Spinal cord (tissue), 10 donors: ENCODE results near the gene DCLK3. TPM values are rescaled to one million over a fixed set of nuclear protein-coding genes. Genes with fewer than 3 reads are reported as not detected.
A peak's percentile ranks its signal among the peaks of the same experiment; 100 is the strongest.

Source experiments
- DNase-seq, 6 donors: peaks; one replicate each; pipeline versions ENCODE4 v3.0.0 to v3.0.0-alpha.2; 2013 to 2015; ENCODE audit warnings: low spot score in 6 of 6, low read depth in 4 of 6
- H3K27ac ChIP-seq: one replicate; pipeline ENCODE4 v1.5.1; 2013; ENCODE audit warnings: low read depth, low read length, control low read depth
- H3K27me3 ChIP-seq: one replicate; pipeline ENCODE4 v1.6.1; 2013; ENCODE audit warnings: low read length; ENCODE audit not compliant: control insufficient read depth, insufficient read depth
- H3K36me3 ChIP-seq: one replicate; pipeline ENCODE4 v1.6.1; 2013; ENCODE audit warnings: low read length; ENCODE audit not compliant: control insufficient read depth, insufficient read depth
- H3K4me1 ChIP-seq: one replicate; pipeline ENCODE4 v1.6.1; 2013; ENCODE audit warnings: low read length; ENCODE audit not compliant: control insufficient read depth, insufficient read depth
- H3K4me3 ChIP-seq: one replicate; pipeline ENCODE4 v1.5.1; 2013; ENCODE audit warnings: low read depth, low read length, control low read depth
- H3K9me3 ChIP-seq: one replicate; pipeline ENCODE4 v1.6.1; 2013; ENCODE audit warnings: low read length; ENCODE audit not compliant: control insufficient read depth, insufficient read depth
- WGBS: methylation state at CpG from one replicate; pipeline ENCODE4 v1.1.5; 2013; ENCODE audit warnings: missing lambda C conversion rate; ENCODE audit not compliant: insufficient coverage; 5-methylcytosine and 5-hydroxymethylcytosine counted together
- polyA plus RNA-seq, 2 donors: library from polyadenylated mRNA; unstranded; fragments of 120-200 nt; gene quantifications; one replicate each; pipeline ENCODE4 v1.2.1, GENCODE V29; 2013; ENCODE audit not compliant: insufficient read length in 2 of 2
- total RNA-seq, 2 donors: library from RNA; depleted of rRNA in 1 of 2; stranded (reverse); fragments of 120-200 nt in 1 of 2; fragments of >200 nt in 1 of 2; gene quantifications; one replicate each; pipeline versions ENCODE4 v1.2.3 to v1.2.4, GENCODE V29; 2013 to 2014
- donor health status: healthy.

The DCLK3 gene
- total and polyA plus RNA-seq, 4 donors = 3.0 to 11.8 (median 9.1) TPM

GRCh38 chr3:36741285-36741684 is 23.1 kb downstream of the DCLK3 start:
- H3K27ac ChIP-seq = no peak overlapping the region
- H3K36me3 ChIP-seq = peaks cover 16% of the 10 kb centered on the region
- H3K9me3 ChIP-seq = no peaks in the 10 kb centered on the region
- no peaks in the 10 kb centered on the region for H3K4me1 ChIP-seq
- 96% methylated on average over 2 of the region's 2 CpGs for WGBS
- no peak overlapping the region for H3K4me3 ChIP-seq
- no peak for DNase-seq
- no peaks in the 10 kb centered on the region for H3K27me3 ChIP-seq

GRCh38 chr3:36740787-36741186 is 23.6 kb downstream of the DCLK3 start:
- Histone ChIP-seq H3K27ac (no peak overlapping the region), H3K27me3 (no peaks in the 10 kb centered on the region), H3K9me3 (no peaks in the 10 kb centered on the region), H3K36me3 (peaks cover 16% of the 10 kb centered on the region), H3K4me1 (no peaks in the 10 kb centered on the region), H3K4me3 (no peak overlapping the region)
- no CpG with 5 or more reads among the region's 2 CpGs for WGBS
- peak in 1 of 6 donors; percentile 65 for DNase-seq

- H3K27me3 ChIP-seq = no peaks in the 10 kb centered on the region
- 87% methylated on average over 13 of the region's 16 CpGs for WGBS
- DNase-seq = no peak
- H3K4me3 ChIP-seq = no peak overlapping the region
- no peaks in the 10 kb centered on the region for H3K9me3 ChIP-seq
- peaks cover 16% of the 10 kb centered on the region for H3K36me3 ChIP-seq
- H3K27ac ChIP-seq = no peak overlapping the region
- no peaks in the 10 kb centered on the region for H3K4me1 ChIP-seq
Measured at GRCh38 chr3:36738702-36739101, 25.7 kb downstream of the DCLK3 start.

- H3K4me1 ChIP-seq = no peaks in the 10 kb centered on the region
- no peak overlapping the region for H3K27ac ChIP-seq
- H3K27me3 ChIP-seq = no peaks in the 10 kb centered on the region
- WGBS = no CpG with 5 or more reads among the region's 1 CpG
- DNase-seq = no peak
- no peaks in the 10 kb centered on the region for H3K9me3 ChIP-seq
- H3K36me3 ChIP-seq = peaks cover 16% of the 10 kb centered on the region
- H3K4me3 ChIP-seq = no peak overlapping the region
Measured at GRCh38 chr3:36736301-36736700, 28.1 kb downstream of the DCLK3 start.

- H3K4me3 ChIP-seq = no peak overlapping the region
- H3K27me3 ChIP-seq = no peaks in the 10 kb centered on the region
- no peaks in the 10 kb centered on the region for H3K9me3 ChIP-seq
- no peak for DNase-seq
- H3K36me3 ChIP-seq = peaks cover 16% of the 10 kb centered on the region
- no peaks in the 10 kb centered on the region for H3K4me1 ChIP-seq
- 55% methylated on average over 2 of the region's 2 CpGs for WGBS
- no peak overlapping the region for H3K27ac ChIP-seq
Measured at GRCh38 chr3:36734742-36735141, 29.6 kb downstream of the DCLK3 start.

GRCh38 chr3:36733723-36734122 is 30.6 kb downstream of the DCLK3 start:
- WGBS = no CpG with 5 or more reads among the region's 1 CpG
- no peaks in the 10 kb centered on the region for H3K9me3 ChIP-seq
- peaks cover 14% of the 10 kb centered on the region for H3K36me3 ChIP-seq
- peak in 1 of 6 donors; percentile 47 for DNase-seq
- H3K27me3 ChIP-seq = no peaks in the 10 kb centered on the region
- no peak overlapping the region for H3K4me3 ChIP-seq
- no peaks in the 10 kb centered on the region for H3K4me1 ChIP-seq
- H3K27ac ChIP-seq = no peak overlapping the region

GRCh38 chr3:36733162-36733696 is 31.1 kb downstream of the DCLK3 start:
- DNase-seq = no peak
- H3K4me1 ChIP-seq = no peaks in the 10 kb centered on the region
- no peak overlapping the region for H3K4me3 ChIP-seq
- H3K27me3 ChIP-seq = no peaks in the 10 kb centered on the region
- 83% methylated on average over 1 of the region's 1 CpG for WGBS
- no peak overlapping the region for H3K27ac ChIP-seq
- no peaks in the 10 kb centered on the region for H3K9me3 ChIP-seq
- H3K36me3 ChIP-seq = peaks cover 9% of the 10 kb centered on the region

- no peak for DNase-seq
- Histone ChIP-seq H3K4me3 (no peak overlapping the region), H3K9me3 (no peaks in the 10 kb centered on the region), H3K27me3 (no peaks in the 10 kb centered on the region), H3K36me3 (no peaks in the 10 kb centered on the region), H3K4me1 (no peaks in the 10 kb centered on the region), H3K27ac (no peak overlapping the region)
- whole genome bisulfite sequencing = 93% methylated on average over 3 of the region's 3 CpGs
Measured at GRCh38 chr3:36730966-36731365, 33.4 kb downstream of the DCLK3 start.

GRCh38 chr3:36729204-36730056 is 34.9 kb downstream of the DCLK3 start:
- Histone ChIP-seq H3K27me3 (no peaks in the 10 kb centered on the region), H3K27ac (no peak overlapping the region), H3K4me3 (no peak overlapping the region), H3K36me3 (no peaks in the 10 kb centered on the region), H3K9me3 (no peaks in the 10 kb centered on the region), H3K4me1 (no peaks in the 10 kb centered on the region)
- WGBS = 78% methylated on average over 3 of the region's 9 CpGs
- DNase-seq = peak in 5 of 6 donors; percentile 39 to 90 (median 47)
